ENCODE measurements around the gene REX1BD.

GRCh38 chr19:18586306-18586705, 2.3 kb upstream of the REX1BD start:
- TF ChIP-seq CTCF (IDR thresholded peaks at IDR 0.05) (no peak), POLR2A (IDR thresholded peaks at IDR 0.05) (no peak)
